HG03439 (cell line): ENCODE measurements around the gene CCDC102A.
"Not testable (repeated sequence)": the region's sequence is repeated elsewhere in the genome, so short reads cannot be mapped to it uniquely, and the experiment has no call there.

Experiments used
- ATAC-seq: cut with Tn5 transposase; IDR thresholded peaks from one replicate; pipeline ENCODE4 v1.9.1; 2021; ENCODE audit warnings: mild to moderate bottlenecking, moderate library complexity; ENCODE audit not compliant: unreplicated experiment

The CCDC102A gene

DNA sequence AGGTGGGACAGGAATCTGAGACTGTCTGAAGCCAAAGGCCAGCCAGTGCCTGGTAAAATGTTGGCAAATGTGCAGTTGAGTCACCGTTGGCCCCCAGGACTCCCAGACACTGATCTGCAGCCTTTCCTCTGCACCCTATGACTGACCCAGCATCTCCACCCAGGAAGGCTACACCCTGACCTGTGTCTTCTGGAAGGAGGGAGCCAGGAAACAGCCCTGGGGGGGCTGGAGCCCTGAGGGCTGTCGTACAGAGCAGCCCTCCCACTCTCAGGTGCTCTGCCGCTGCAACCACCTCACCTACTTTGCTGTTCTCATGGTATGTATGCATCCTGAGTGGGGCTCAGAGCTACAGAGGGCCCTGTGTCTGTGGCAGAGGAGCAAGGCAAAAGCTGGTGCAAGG, 30.1 kb upstream of the CCDC102A start:
- ATAC-seq: no peak

DNA sequence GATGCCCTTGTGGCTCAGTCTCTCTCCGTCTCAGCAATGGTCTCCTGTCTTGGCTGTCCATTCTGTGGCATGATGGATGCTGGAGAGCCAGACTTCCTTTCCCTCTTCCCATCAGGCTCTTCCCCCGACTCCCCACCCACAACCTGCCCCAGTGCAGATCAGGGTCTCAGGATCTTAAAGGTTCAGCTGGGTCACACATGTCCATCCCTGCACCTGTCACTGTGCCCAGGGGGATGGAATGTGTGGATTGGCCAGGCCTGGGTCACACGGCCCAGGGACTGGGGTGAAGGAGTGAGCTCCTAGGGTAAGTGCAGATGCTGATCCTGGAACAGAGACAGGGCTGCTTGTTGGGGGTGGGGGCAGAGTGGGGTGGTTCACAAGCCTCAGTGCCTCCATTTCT, 29.1 kb upstream of the CCDC102A start:
- no peak for ATAC-seq

- ATAC-seq: no peak
Observed at GRCh38 chr16:57564571-57565270, 28.4 kb upstream of the CCDC102A start.

DNA sequence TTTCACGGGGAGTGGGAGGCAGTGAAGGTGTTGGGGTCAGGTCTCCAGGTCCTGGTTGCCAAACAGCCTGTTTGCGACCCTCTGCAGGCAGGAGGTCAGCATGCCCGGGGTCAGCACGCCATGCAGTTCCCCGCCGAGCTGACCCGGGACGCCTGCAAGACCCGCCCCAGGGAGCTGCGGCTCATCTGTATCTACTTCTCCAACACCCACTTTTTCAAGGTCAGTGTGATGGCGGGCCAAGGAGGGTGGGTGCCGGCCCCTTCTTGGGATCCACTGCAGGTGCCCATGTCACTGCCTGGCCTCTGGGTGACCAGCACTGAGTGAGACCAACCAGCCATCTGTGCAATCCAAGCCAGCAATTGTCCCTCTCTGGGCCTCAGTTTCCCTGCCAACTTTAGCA, 27.4 kb upstream of the CCDC102A start:
- ATAC-seq: no peak

DNA sequence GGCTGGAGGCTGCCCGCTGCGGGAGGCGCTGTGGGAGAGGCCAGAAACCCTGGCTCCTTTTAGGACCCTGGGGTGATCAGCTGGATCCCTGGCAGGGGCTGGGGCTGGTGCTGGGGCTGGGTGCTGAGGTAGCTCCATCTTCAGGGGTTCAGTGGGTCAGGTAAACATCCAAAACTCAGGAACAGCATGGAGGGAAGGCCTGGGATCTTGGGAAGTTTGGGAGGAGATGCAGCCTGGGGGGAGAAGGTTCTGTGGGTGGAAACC, 27.0 kb upstream of the CCDC102A start:
- ATAC-seq: no peak

GRCh38 chr16:57562669-57563486, 26.5 kb upstream of the CCDC102A start:
- no peak for ATAC-seq

GRCh38 chr16:57562066-57562465, 25.7 kb upstream of the CCDC102A start:
- ATAC-seq: no peak

- ATAC-seq: no peak
Observed at GRCh38 chr16:57559072-57559790, 22.9 kb upstream of the CCDC102A start.

DNA sequence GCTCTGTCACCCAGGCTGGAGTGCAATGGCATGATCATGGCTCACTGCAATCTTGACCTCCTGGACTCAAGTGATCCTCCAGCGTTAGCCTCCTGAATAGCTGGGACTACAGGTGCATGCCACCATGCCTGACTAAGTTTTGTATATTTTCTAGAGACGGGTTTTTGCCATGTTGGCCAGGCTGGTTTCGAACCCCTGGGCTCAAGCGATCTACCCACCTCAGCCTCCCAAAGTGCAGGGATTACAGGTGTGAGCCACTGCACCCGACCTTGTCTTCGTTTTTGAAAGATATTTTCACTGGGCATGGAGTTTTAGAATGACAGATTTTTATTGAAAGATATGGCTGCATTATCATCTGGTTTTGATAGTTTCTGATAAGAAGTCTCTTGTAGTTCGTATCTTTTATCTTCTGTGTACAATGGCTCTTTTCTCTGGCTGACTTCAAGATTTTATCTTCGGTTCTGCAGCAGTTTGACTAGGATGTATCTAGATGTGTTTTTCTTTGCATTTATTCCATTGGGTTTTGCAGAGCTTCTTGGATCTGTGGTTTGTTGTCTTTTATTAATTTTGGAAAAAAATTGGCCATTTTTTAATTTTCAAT, 20.7 kb upstream of the CCDC102A start:
- no peak for ATAC-seq

DNA sequence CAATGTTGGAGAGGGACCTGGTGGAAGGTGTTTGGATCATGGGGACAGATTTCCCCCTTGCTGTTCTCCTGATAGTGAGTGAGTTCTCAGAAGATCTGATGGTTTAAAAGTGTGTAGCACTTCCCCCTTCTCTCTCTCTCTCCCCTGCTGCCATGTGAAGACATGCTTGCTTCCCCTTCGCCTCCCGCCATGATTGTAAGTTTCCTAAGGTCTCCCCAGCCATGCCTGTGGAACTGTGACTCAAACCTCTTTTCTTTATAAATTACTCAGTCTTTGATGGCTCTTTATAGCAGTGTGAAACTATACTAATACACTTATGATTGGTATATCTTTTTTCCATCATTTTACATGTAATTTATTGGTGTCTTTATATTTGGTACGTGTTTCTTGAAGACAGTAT, 19.5 kb upstream of the CCDC102A start:
- no peak for ATAC-seq

DNA sequence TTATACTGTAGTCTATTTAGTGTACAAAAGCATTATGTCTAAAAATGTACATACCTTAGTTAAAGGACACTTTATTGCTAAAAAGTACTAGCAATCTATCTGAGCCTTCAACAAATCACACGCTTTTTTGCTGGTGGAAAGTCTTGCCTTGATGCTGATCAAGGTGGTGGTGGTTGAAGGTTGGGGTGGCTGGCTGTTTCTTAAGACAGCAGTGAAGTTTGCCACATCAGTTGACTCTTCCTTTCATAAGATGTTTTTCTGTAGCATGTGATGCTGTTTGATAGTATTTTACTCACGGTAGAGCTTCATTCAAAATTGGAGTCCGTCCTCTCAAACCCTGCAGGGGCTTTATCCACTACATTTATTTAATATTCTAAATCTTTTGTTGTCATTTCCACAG, 14.7 kb upstream of the CCDC102A start:
- ATAC-seq: no peak

GRCh38 chr16:57549730-57550129, 13.4 kb upstream of the CCDC102A start:
- ATAC-seq: no peak

DNA sequence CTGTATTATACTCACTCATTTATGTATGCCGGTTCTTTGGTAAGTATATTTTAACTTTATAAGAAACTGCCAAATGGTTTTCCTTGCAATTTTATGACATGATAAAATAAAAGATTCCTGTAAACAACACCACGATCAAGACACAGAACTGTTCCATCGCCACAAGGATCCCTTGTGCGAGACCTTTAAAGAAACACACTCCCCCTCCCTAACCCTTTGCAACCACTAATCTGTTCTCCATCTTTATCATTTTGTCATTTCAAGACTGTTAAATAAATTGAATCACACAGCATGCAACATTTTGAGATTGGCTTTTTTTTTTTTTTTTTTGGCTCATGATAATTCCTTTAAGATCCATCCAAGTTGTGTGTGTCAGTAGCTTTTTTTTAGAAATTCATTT, 12.0 kb upstream of the CCDC102A start:
- no peak for ATAC-seq

DNA sequence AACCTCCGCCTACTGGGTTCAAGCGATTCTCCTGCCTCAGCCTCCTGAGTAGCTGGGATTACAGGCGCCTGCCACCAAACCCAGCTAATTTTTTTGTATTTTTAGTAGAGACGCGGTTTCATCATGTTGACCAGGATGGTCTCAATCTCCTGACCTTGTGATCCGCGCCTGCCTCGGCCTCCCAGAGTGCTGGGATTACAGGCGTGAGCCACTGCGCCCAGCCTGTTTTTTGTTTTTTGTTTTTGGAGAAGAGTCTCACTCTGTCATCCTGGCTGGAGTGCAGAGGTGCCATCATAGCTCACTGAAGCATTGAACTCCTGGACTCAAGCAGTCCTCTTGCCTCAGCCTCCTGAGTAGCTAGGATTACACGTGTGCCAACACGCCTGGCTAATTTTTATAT, 11.2 kb upstream of the CCDC102A start:
- not testable (repeated sequence) for ATAC-seq

- peak; percentile 68 for ATAC-seq
Observed at GRCh38 chr16:57544124-57544653, 7.8 kb upstream of the CCDC102A start.

DNA sequence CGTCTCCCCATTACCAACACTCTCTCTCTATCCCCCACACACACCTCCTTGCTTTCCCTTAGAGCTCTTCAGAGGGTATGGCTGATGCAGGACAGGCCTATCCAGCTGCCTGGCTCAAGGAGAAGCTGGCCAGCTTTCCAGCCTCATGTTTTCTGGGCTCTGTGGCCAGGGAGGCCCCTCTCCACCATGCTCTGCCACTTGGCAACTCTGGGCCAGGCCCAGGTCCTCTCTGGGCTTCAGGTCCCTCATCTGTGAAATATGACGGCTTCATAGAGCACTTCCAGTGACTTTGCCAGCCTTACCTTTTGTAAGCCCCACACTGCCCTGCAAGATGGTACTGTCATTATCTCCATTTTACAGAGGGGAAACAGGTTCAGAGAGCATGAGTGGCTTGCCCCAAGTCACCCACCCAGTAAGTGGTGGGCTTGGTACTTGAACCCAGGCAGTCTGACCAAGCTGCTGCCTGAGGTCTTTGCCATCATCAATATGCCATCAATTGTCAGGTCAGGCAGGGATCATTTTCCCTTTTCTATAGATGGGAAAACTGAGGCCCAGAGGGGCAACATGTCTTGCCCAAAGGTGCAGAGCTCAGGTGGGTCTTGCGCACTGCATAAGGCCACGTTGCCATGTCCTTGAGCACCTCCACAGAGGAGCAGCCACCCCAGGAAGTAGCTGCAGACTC, 5.5 kb upstream of the CCDC102A start:
- ATAC-seq: no peak

GRCh38 chr16:57540906-57541753, 4.8 kb upstream of the CCDC102A start:
- ATAC-seq: no peak

DNA sequence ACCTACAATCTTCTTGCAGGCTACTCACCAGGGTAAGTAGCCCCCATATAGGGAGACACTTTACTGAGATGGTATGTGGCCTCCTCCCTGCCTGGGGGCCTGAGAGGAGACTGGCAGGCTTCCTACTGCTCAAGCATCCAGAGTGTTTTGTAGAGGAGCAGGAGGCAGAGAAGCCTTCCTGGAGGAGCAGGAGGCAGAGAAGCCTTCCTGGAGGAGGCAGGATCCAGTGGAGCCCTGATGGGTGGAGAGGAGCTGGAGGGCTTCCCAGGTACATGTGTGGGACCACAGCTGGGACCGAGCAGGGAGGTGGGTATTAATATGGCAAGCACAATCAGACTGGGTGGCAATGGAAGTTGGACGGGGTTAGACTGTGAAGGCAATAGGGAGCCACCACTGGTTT, 4.0 kb upstream of the CCDC102A start:
- no peak for ATAC-seq

DNA sequence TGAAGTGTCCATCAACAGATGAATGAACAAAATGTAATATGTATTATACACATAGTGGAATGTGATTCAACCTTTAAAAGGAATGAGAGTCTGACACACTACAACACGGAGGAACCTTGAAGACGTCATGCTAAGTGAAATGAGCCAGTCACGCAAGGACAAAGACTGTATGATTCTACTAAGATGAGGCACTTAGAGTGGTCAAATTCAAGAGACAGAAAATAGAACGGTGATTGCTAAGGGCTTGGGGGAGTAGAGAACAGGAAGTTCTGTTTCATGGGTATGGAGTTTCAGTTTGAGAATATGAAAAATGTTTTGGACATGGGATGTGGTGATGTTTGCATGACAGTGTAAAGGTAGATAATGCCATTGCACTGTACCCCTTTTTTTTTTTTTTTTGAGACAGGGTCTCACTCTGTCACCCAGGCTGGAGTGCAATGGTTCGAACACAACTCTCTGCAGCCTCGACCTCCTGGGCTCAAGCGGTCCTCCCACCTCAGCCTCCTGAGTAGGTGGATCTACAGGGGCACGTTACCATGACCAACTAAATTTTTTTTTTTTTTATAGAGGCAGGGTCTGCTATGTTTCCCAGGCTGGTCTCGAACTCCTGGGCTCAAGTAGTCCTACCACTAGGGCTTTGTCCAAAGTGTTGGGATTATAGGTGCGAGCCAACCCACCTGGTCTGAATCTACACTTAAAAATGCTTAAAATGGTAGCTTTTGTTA, 2.9 kb upstream of the CCDC102A start:
- peak; percentile 34 for ATAC-seq
